Keratinocyte (primary cell): ENCODE data around the gene MAP1LC3B2. TPM values are rescaled to one million over a fixed set of nuclear protein-coding genes. Genes with fewer than 3 reads are reported as not detected.

Experiments used
- DNase-seq: peaks from one replicate; pipeline ENCODE4 v3.0.0-alpha.2; 2011; ENCODE audit warnings: low read depth, missing footprints, low spot score
- FAIRE-seq: peaks from 2 replicates; lab custom pipeline; 2011; peaks lifted over from hg19 to GRCh38; lab: Jason Lieb, UNC
- H2AFZ ChIP-seq: 2 replicates; pipeline ENCODE4 v1.6.0; 2012; ENCODE audit warnings: low read length, control low read depth, inconsistent platforms; ENCODE audit not compliant: control insufficient read depth
- H3K27ac ChIP-seq: 2 replicates; pipeline ENCODE4 v1.5.1; 2011; ENCODE audit warnings: low read length; ENCODE audit not compliant: control insufficient read depth, insufficient read depth
- H3K27me3 ChIP-seq: 3 replicates; pipeline ENCODE4 v1.6.0; 2011; ENCODE audit warnings: low read length; ENCODE audit not compliant: control insufficient read depth, insufficient read depth; ENCODE audit errors: extremely low read depth
- H3K36me3 ChIP-seq, 2 experiments: 2 replicates in 1 of 2; 3 replicates in 1 of 2; pipeline ENCODE4 v1.5.1; 2011; ENCODE audit warnings: low read length in 2 of 2, mild to moderate bottlenecking in 1 of 2; ENCODE audit not compliant: control insufficient read depth in 2 of 2, insufficient read depth in 2 of 2; ENCODE audit errors: extremely low read depth in 1 of 2
- H3K4me1 ChIP-seq: 3 replicates; pipeline ENCODE4 v1.5.1; 2011; ENCODE audit warnings: low read length; ENCODE audit not compliant: control insufficient read depth, insufficient read depth; ENCODE audit errors: extremely low read depth
- H3K4me2 ChIP-seq: 3 replicates; pipeline ENCODE4 v1.6.0; 2011; ENCODE audit warnings: low read depth, low read length; ENCODE audit not compliant: control insufficient read depth, insufficient read depth; ENCODE audit errors: extremely low read depth
- H3K4me3 ChIP-seq, 3 experiments: fragments of 200-600 bp in 1 of 3; sonication (generic) in 1 of 3; 2 replicates in 2 of 3; 3 replicates in 1 of 3; pipeline ENCODE4 v1.5.1; 2011 to 2016; ENCODE audit warnings: low read length in 3 of 3, mild to moderate bottlenecking in 3 of 3, control low read depth in 2 of 3, inconsistent platforms in 1 of 3, low read depth in 1 of 3, mixed read lengths in 1 of 3, mixed run types in 1 of 3, moderate library complexity in 1 of 3; ENCODE audit not compliant: control insufficient read depth in 2 of 3, insufficient read depth in 2 of 3; ENCODE audit errors: extremely low read depth in 1 of 3
- H3K79me2 ChIP-seq: 2 replicates; pipeline ENCODE4 v1.6.0; 2012; ENCODE audit warnings: low read length; ENCODE audit not compliant: control insufficient read depth, insufficient read depth
- H3K9ac ChIP-seq: 3 replicates; pipeline ENCODE4 v1.6.0; 2011; ENCODE audit warnings: low read length; ENCODE audit not compliant: control insufficient read depth, insufficient read depth; ENCODE audit errors: extremely low read depth
- H3K9me1 ChIP-seq: 3 replicates; pipeline ENCODE4 v1.6.0; 2011; ENCODE audit warnings: low read length; ENCODE audit not compliant: control insufficient read depth, insufficient read depth; ENCODE audit errors: extremely low read depth
- H3K9me3 ChIP-seq: 2 replicates; pipeline ENCODE4 v1.5.1; 2012; ENCODE audit warnings: low read depth, low read length; ENCODE audit not compliant: control insufficient read depth
- H4K20me1 ChIP-seq: 3 replicates; pipeline ENCODE4 v1.6.0; 2011; ENCODE audit warnings: low read length; ENCODE audit not compliant: control insufficient read depth, insufficient read depth; ENCODE audit errors: extremely low read depth
- EZH2 ChIP-seq: IDR thresholded peaks from one replicate; pipeline ENCODE4 v1.6.1; 2012; ENCODE audit warnings: inconsistent platforms, mild to moderate bottlenecking, low read length, moderate library complexity
- dilution Hi-C: fragments of 300-500 bp; cut with MboI; formaldehyde crosslinking; loops from one replicate; pipeline ENCODE4 v1.7.0; 2020; ENCODE audit warnings: low sequenced_read_pairs; ENCODE audit not compliant: extremely low pct_ligation_motif_present
- polyA plus RNA-seq, 5 experiments: library from polyadenylated mRNA; depleted of rRNA in 3 of 5; stranded (reverse) in 3 of 5; stranded (forward) in 1 of 5; unstranded in 1 of 5; fragments of >200 nt; gene quantifications; 1 replicate in 1 of 5; 2 replicates in 3 of 5; 3 replicates in 1 of 5; pipeline versions ENCODE4 v1.2.1 to v1.2.3, GENCODE V29; 2011 to 2012; ENCODE audit warnings: missing spikeins in 2 of 5, low read depth in 1 of 5, low replicate concordance in 1 of 5
- TF ChIP-seq, protein P1 (sequence below), 3 experiments: IDR thresholded peaks in 1 of 3; conservative IDR thresholded peaks in 1 of 3; optimal IDR thresholded peaks in 1 of 3; 2 replicates in 2 of 3; 3 replicates in 1 of 3; pipeline versions ENCODE3 to v1.5.1; 2011; ENCODE audit warnings: low read length in 3 of 3, mild to moderate bottlenecking in 3 of 3, moderate library complexity in 2 of 3, control low read depth in 1 of 3, inconsistent platforms in 1 of 3; ENCODE audit not compliant: insufficient read depth in 2 of 3; ENCODE audit errors: extremely low read depth in 1 of 3

The MAP1LC3B2 gene
- polyA plus RNA-seq, 1 donor (not counting 4 experiments of a cell fraction or from before 2014, with no cell fraction given), result 6.0 TPM

GRCh38 chr12:116615141-116615861 lies 56.1 kb downstream of the MAP1LC3B2 start:
- dilution Hi-C loops, result no loop called here

GRCh38 chr12:116616536-116617248 lies 57.5 kb downstream of the MAP1LC3B2 start:
- TF ChIP-seq, protein P1, sequence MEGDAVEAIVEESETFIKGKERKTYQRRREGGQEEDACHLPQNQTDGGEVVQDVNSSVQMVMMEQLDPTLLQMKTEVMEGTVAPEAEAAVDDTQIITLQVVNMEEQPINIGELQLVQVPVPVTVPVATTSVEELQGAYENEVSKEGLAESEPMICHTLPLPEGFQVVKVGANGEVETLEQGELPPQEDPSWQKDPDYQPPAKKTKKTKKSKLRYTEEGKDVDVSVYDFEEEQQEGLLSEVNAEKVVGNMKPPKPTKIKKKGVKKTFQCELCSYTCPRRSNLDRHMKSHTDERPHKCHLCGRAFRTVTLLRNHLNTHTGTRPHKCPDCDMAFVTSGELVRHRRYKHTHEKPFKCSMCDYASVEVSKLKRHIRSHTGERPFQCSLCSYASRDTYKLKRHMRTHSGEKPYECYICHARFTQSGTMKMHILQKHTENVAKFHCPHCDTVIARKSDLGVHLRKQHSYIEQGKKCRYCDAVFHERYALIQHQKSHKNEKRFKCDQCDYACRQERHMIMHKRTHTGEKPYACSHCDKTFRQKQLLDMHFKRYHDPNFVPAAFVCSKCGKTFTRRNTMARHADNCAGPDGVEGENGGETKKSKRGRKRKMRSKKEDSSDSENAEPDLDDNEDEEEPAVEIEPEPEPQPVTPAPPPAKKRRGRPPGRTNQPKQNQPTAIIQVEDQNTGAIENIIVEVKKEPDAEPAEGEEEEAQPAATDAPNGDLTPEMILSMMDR (optimal IDR thresholded peaks at IDR 0.05 in 1 of 3, IDR thresholded peaks at IDR 0.05 in 1 of 3, conservative IDR thresholded peaks at IDR 0.05 in 1 of 3; ENCODE audit: extremely low read depth in 1 of 3, insufficient read depth in 2 of 3, low read length in 3 of 3), result no peak
- TF ChIP-seq EZH2, result no peak
- DNase-seq, result no peak
- Histone ChIP-seq H3K4me3 (no peak overlapping the region), H3K4me1 (no peaks in the 10 kb centered on the region), H3K4me2 (no peak overlapping the region), H3K9me1 (no peaks in the 10 kb centered on the region), H2AFZ (no peak overlapping the region), H3K9me3 (no peaks in the 10 kb centered on the region), H3K9ac (no peak overlapping the region), H4K20me1 (no peaks in the 10 kb centered on the region), H3K79me2 (no peaks in the 10 kb centered on the region), H3K27me3 (peaks cover 3% of the 10 kb centered on the region), H3K36me3 (no peaks in the 10 kb centered on the region), H3K27ac (no peak overlapping the region)
- dilution Hi-C loops, result no loop called here
- FAIRE-seq, result no peak

More at GRCh38 chr12:116615141-116615861, 56.1 kb downstream of the MAP1LC3B2 start:
- Histone ChIP-seq H3K4me1 (no peaks in the 10 kb centered on the region), H3K79me2 (no peaks in the 10 kb centered on the region), H3K4me3 (no peak overlapping the region), H3K9ac (no peak overlapping the region), H4K20me1 (no peaks in the 10 kb centered on the region), H2AFZ (no peak overlapping the region), H3K9me1 (no peaks in the 10 kb centered on the region), H3K36me3 (no peaks in the 10 kb centered on the region), H3K4me2 (no peak overlapping the region), H3K9me3 (no peaks in the 10 kb centered on the region), H3K27ac (no peak overlapping the region), H3K27me3 (peaks cover 3% of the 10 kb centered on the region)
- TF ChIP-seq, protein P1 (optimal IDR thresholded peaks at IDR 0.05 in 1 of 3, IDR thresholded peaks at IDR 0.05 in 1 of 3, conservative IDR thresholded peaks at IDR 0.05 in 1 of 3; ENCODE audit: extremely low read depth in 1 of 3, insufficient read depth in 2 of 3, low read length in 3 of 3), result no peak
- TF ChIP-seq EZH2, result no peak
- DNase-seq (no peak), FAIRE-seq (no peak)
